SK-N-SH (cell line): ENCODE results near the gene HNRNPF.
"Not testable (repeated sequence)": the region's sequence is repeated elsewhere in the genome, so short reads cannot be mapped to it uniquely, and the experiment has no call there.

Experiments used
- CHD2 ChIP-seq: fragments of 150-350 bp; IDR thresholded peaks from 2 replicates; pipeline ENCODE4 v1.6.1; 2018; ENCODE audit warnings: low read length; ENCODE audit not compliant: partially characterized antibody
- EP300 ChIP-seq, 2 experiments: IDR thresholded peaks; 2 replicates each; pipeline versions ENCODE4 v1.4.0 to v1.6.1; 2012; ENCODE audit warnings: borderline replicate concordance in 1 of 2, low read depth in 1 of 2, low read length in 1 of 2
- EZH2phosphoT487 ChIP-seq: fragments of 200-600 bp; sonication (generic); IDR thresholded peaks from 2 replicates; pipeline ENCODE4 v1.6.1; 2017; ENCODE audit warnings: low read depth, mixed run types, mild to moderate bottlenecking, antibody characterized with exemption, moderate library complexity, borderline replicate concordance
- FOXM1 ChIP-seq: IDR thresholded peaks from 2 replicates; pipeline ENCODE4 v1.4.0; 2012; ENCODE audit warnings: low read depth, mild to moderate bottlenecking
- GABPA ChIP-seq: IDR thresholded peaks from 2 replicates; pipeline ENCODE4 v1.4.0; 2012; ENCODE audit warnings: low read depth, mild to moderate bottlenecking
- GATA2 ChIP-seq: sonication (generic); formaldehyde crosslinking; IDR thresholded peaks from 2 replicates; pipeline ENCODE4 v1.5.0; 2020; ENCODE audit warnings: mild to moderate bottlenecking, missing genetic modification reagents
- JUND ChIP-seq: IDR thresholded peaks from 2 replicates; pipeline ENCODE4 v1.4.0; 2012
- PBX3 ChIP-seq: IDR thresholded peaks from 2 replicates; pipeline ENCODE4; 2012
- REST ChIP-seq: IDR thresholded peaks from 2 replicates; pipeline ENCODE4 v1.6.1; 2012; ENCODE audit warnings: mild to moderate bottlenecking, low read depth, low read length, moderate library complexity
- SIN3A ChIP-seq: IDR thresholded peaks from 2 replicates; pipeline ENCODE4 v1.6.1; 2012; ENCODE audit warnings: low read depth, mild to moderate bottlenecking, low read length, moderate library complexity, borderline replicate concordance
- TCF12 ChIP-seq: IDR thresholded peaks from 2 replicates; pipeline ENCODE4 v1.4.0; 2012
- YY1 ChIP-seq: IDR thresholded peaks from 2 replicates; pipeline ENCODE4 v1.4.0; 2012; ENCODE audit warnings: low read depth, mild to moderate bottlenecking
- TF ChIP-seq, protein P1 (sequence below): fragments of 200-600 bp; sonication (generic); IDR thresholded peaks from 2 replicates; pipeline ENCODE4 v1.6.1; 2017; ENCODE audit warnings: antibody characterized with exemption, mild to moderate bottlenecking, moderate library complexity
- TF ChIP-seq, protein P2 (sequence below): IDR thresholded peaks from 2 replicates; pipeline ENCODE4 v1.4.0; 2012; ENCODE audit warnings: low read depth

DNA sequence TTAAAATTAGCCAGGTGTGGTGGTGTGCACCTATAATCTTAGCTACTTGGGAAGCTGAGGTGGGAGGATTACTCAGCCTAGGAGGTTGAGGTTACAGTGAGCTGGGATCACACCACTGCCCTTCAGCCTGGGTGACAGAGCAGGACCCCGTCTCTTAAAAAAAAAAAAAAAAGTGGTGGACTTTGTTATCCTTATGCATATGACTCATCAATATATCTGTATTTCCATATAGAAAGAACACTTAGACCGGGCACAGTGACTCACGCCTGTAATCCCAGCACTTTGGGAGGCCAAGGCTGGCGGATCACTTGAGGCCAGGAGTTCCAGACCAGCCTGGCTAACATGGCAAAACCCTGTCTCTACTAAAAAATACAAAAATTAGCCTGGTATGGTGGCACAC lies 13.0 kb upstream of the HNRNPF start:
- TF ChIP-seq, protein P1, sequence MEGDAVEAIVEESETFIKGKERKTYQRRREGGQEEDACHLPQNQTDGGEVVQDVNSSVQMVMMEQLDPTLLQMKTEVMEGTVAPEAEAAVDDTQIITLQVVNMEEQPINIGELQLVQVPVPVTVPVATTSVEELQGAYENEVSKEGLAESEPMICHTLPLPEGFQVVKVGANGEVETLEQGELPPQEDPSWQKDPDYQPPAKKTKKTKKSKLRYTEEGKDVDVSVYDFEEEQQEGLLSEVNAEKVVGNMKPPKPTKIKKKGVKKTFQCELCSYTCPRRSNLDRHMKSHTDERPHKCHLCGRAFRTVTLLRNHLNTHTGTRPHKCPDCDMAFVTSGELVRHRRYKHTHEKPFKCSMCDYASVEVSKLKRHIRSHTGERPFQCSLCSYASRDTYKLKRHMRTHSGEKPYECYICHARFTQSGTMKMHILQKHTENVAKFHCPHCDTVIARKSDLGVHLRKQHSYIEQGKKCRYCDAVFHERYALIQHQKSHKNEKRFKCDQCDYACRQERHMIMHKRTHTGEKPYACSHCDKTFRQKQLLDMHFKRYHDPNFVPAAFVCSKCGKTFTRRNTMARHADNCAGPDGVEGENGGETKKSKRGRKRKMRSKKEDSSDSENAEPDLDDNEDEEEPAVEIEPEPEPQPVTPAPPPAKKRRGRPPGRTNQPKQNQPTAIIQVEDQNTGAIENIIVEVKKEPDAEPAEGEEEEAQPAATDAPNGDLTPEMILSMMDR = not testable (repeated sequence)
- TF ChIP-seq, protein P2, sequence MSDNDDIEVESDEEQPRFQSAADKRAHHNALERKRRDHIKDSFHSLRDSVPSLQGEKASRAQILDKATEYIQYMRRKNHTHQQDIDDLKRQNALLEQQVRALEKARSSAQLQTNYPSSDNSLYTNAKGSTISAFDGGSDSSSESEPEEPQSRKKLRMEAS = not testable (repeated sequence)
- not testable (repeated sequence) for TF ChIP-seq EP300 (IDR thresholded peaks at IDR 0.05; ENCODE audit: borderline replicate concordance in 1 of 2, low read depth in 1 of 2, low read length in 1 of 2); YY1; REST; TCF12; GATA2 (CRISPR knock-in tag); EZH2phosphoT487; FOXM1; SIN3A; PBX3; JUND; CHD2; GABPA
